ENCODE measurements around the gene A3GALT2.

The A3GALT2 gene

GRCh38 chr1:33319949-33320618 lies 814 bp downstream of the A3GALT2 start:
- H3K4me3 ChIP-seq (replicated peaks in 1 of 2; ENCODE audit: low read depth in 2 of 2, low read length in 2 of 2) = no peak overlapping the region
- DNase-seq (ENCODE audit: low read depth in 2 of 2) = no peak
- TF ChIP-seq CTCF (IDR thresholded peaks at IDR 0.05; ENCODE audit: low read depth, low read length) = no peak

- H3K4me3 ChIP-seq (replicated peaks in 1 of 2; ENCODE audit: low read depth in 2 of 2, low read length in 2 of 2) = no peak overlapping the region
- no peak for DNase-seq (ENCODE audit: low read depth in 2 of 2)
- no peak for TF ChIP-seq CTCF (IDR thresholded peaks at IDR 0.05; ENCODE audit: low read depth, low read length)
Observed at GRCh38 chr1:33319186-33319948, 1.5 kb downstream of the A3GALT2 start.

GRCh38 chr1:33317946-33318345 lies 3.0 kb downstream of the A3GALT2 start:
- no peak overlapping the region for H3K4me3 ChIP-seq (replicated peaks in 1 of 2; ENCODE audit: low read depth in 2 of 2, low read length in 2 of 2)
- no peak for TF ChIP-seq CTCF (IDR thresholded peaks at IDR 0.05; ENCODE audit: low read depth, low read length)
- no peak for DNase-seq (ENCODE audit: low read depth in 2 of 2)

- TF ChIP-seq CTCF (IDR thresholded peaks at IDR 0.05; ENCODE audit: low read depth, low read length) = no peak
- no peak for DNase-seq (ENCODE audit: low read depth in 2 of 2)
- no peak overlapping the region for H3K4me3 ChIP-seq (replicated peaks in 1 of 2; ENCODE audit: low read depth in 2 of 2, low read length in 2 of 2)
Observed at GRCh38 chr1:33317354-33317753, 3.5 kb downstream of the A3GALT2 start.

- TF ChIP-seq CTCF (IDR thresholded peaks at IDR 0.05; ENCODE audit: low read depth, low read length) = no peak
- no peak for DNase-seq (ENCODE audit: low read depth in 2 of 2)
- no peak overlapping the region for H3K4me3 ChIP-seq (replicated peaks in 1 of 2; ENCODE audit: low read depth in 2 of 2, low read length in 2 of 2)
Observed at GRCh38 chr1:33316601-33317000, 4.3 kb downstream of the A3GALT2 start.

GRCh38 chr1:33314416-33314815 lies 6.5 kb downstream of the A3GALT2 start:
- H3K4me3 ChIP-seq (replicated peaks in 1 of 2; ENCODE audit: low read depth in 2 of 2, low read length in 2 of 2) = no peak overlapping the region
- no peak for TF ChIP-seq CTCF (IDR thresholded peaks at IDR 0.05; ENCODE audit: low read depth, low read length)
- no peak for DNase-seq (ENCODE audit: low read depth in 2 of 2)
